GM21576 (cell line): ENCODE results near the gene GALR1.
"Not testable (repeated sequence)": the region's sequence is repeated elsewhere in the genome, so short reads cannot be mapped to it uniquely, and the experiment has no call there.

Experiments
- ATAC-seq: cut with Tn5 transposase; IDR thresholded peaks from one replicate; pipeline ENCODE4 v1.9.1; 2021; ENCODE audit warnings: mild to moderate bottlenecking, moderate library complexity; ENCODE audit not compliant: unreplicated experiment

GALR1 gene

DNA sequence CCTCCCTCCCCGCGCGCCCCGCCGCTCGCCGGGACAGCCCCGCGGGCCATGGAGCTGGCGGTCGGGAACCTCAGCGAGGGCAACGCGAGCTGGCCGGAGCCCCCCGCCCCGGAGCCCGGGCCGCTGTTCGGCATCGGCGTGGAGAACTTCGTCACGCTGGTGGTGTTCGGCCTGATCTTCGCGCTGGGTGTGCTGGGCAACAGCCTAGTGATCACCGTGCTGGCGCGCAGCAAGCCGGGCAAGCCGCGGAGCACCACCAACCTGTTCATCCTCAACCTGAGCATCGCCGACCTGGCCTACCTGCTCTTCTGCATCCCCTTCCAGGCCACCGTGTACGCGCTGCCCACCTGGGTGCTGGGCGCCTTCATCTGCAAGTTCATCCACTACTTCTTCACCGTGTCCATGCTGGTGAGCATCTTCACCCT is 865 bp downstream of the GALR1 start:
- ATAC-seq = no peak

DNA sequence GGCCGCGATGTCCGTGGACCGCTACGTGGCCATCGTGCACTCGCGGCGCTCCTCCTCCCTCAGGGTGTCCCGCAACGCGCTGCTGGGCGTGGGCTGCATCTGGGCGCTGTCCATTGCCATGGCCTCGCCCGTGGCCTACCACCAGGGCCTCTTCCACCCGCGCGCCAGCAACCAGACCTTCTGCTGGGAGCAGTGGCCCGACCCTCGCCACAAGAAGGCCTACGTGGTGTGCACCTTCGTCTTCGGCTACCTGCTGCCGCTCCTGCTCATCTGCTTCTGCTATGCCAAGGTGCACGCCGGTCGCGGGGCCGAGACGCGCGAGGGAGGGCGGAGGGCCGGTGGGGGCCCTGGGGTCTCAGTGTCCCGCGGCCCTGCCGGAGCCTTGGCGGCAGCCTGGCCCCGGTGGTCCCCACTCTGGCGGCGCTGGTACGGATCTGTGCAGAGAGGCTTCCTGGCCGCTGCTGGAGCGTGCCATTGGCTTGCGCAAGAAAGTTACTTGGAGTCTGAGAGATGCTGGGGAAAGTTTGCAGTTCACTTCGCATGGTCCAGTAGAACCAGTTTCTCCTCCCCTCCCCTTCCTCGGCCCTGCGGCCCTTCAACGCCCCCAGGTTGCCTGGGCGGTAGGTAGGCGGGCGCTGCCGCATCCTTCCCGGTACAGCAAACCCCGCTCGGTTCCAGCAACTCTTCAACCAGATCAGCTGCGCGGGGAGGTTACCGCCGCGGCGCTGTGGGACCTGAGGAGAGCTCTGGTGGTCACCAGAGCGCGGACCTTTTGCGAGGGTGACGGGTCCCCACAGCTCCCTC is 1.5 kb downstream of the GALR1 start:
- ATAC-seq = no peak

DNA sequence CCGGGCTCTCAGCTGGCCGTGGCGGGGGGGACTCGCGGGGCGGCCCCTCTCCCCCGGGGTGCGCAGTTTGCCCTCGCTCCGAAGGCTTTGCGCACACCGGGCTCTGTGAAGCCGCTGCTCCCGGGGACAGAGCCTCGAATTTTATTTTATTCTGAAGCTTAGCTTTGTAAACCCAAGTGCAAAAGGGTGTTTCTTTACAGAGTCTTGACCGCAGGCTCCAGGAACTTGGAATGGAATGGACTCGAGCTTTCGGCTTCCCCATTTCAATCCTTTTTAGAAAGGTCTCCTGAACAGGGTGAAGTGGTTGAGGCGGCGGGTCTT is 2.0 kb downstream of the GALR1 start:
- no peak for ATAC-seq

DNA sequence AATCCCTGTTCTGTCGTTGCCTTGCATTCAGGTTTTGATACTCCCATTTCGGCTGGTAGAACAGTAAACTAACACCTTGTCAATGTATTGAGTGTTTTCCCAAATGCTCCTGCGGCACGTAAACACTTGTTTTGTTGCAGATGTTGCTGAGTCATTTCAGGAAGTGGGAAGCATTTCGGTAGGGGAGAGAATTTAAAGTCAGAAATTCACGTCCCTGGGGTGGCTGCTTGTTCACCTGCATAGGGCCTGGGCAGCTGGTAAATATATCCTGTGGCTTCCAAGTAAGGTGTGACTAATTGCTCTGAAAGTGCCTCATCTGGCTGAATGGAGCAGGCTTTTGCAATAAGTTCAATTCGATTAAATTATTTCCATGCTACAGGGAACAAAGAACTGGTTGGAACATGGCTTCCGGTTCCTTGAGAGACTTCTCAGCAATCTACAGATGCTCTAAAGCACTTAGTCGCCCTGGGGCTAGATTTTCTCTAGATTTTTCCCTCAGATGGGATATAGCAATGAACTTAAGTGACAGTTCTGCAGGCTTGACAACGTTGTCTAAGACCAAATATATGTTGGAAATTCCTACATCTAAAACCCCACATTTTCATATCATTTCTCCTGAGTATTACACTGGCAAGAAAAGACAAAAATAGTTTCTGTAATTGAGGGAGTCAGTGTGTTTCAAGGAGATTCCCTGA is 5.2 kb downstream of the GALR1 start:
- no peak for ATAC-seq

DNA sequence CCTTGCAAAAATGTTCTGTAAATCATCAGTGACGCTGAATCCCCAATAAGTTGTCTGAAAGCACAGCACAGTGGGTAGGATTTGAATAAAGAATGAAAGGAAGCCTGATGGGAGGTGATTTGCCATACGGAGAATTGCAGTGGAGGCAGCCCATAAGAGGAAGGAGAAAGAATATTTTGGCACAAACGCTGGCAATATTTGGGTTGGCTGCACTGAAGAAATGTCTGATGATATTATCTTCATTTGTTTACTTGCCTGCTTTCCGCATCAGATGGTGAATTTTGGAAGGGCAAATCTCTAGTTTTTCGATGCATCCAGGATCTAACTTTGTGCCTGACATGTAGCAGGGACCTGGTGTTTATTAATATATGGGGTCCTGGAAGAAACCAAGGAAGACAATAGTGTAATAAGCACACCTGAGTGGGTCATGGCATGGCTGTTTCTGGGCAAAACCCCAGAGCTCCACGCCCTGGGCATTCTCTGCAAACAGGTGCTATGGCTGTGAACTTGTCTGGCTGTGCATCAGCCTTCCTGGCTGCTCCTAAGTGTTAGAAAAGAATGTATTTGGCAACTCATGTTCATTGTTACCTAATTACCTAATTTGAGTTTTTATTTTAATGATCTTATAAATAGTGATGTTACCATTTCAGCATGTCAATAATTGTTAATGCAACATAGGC is 5.9 kb downstream of the GALR1 start:
- ATAC-seq = no peak

DNA sequence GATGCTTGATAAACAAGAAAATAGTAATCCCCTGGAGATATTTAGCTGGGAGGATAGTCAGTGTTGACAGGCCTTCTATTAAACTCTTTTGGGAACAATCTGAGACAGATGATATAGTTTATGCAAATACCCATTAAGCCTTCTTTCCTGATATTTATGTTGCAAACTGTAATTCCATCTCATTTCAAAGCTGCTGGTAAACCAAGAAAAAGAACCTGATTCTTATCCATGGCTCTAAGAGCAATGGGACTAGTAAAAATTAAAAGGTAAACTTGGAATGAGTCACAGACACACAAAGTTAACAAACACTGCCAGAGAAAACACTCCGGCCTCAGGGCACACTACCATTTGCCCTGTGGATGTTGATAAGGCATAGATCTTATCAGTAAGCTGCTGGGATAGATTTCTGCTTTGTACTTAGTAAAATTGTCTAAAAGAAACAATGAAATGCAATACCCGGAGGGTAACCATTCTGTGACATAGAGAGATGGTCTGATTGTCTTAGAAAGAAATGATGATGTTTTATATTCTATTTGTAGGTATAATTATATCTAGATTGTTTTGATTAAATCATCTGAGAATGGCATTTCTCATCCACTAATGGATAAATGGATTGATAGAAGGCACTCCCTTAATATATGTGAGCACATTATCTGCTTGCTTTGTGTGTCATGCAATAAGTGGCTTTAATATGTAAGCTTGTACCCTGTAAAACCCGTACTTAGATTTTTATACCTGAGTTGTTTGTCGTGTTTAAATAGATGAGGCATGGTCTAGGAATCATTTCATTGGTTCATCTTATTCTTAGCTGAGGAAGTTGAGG is 13.2 kb downstream of the GALR1 start:
- ATAC-seq = no peak

DNA sequence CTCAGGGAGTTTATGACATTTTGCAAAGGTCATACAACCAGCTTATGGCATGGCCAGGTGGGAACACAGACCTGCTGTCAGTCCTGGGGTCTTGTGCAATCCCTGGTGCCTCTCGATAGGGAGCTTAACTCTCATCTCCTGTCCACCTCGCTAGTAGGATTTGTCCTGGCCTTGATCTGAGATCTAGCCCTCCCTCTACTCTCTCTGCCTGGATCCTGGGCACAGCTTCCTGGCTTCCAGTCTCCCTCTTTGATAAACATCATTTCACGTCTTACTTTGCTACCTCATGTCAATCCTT is 13.8 kb downstream of the GALR1 start:
- no peak for ATAC-seq

DNA sequence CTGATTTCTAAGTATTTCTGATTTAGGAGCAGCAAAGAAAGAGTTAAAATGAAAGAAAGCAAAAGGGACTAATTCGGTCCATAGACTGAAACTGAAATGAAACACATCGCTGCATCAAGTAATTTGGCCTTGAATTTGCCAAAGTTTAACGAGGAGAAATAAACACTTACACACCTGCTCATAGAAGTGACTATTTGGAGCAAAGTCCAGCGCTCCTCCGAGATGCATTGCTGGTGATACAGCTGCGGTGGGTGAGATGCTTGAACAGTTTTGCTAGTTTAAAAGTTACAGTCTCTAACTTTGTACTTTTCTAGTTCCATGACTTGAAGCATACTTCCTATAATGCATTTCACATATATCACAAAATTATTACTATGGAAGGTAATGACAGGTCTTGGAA is 18.3 kb downstream of the GALR1 start:
- no peak for ATAC-seq

DNA sequence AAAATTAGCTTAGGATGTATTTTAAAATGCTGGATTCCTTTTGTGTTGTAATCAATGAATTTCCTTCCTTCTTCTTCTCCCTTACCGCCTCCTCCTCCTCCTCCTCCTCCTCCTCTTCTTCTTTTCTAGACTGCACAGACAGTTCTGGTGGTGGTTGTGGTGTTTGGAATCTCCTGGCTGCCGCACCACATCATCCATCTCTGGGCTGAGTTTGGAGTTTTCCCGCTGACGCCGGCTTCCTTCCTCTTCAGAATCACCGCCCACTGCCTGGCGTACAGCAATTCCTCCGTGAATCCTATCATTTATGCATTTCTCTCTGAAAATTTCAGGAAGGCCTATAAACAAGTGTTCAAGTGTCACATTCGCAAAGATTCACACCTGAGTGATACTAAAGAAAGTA is 18.8 kb downstream of the GALR1 start:
- no peak for ATAC-seq

DNA sequence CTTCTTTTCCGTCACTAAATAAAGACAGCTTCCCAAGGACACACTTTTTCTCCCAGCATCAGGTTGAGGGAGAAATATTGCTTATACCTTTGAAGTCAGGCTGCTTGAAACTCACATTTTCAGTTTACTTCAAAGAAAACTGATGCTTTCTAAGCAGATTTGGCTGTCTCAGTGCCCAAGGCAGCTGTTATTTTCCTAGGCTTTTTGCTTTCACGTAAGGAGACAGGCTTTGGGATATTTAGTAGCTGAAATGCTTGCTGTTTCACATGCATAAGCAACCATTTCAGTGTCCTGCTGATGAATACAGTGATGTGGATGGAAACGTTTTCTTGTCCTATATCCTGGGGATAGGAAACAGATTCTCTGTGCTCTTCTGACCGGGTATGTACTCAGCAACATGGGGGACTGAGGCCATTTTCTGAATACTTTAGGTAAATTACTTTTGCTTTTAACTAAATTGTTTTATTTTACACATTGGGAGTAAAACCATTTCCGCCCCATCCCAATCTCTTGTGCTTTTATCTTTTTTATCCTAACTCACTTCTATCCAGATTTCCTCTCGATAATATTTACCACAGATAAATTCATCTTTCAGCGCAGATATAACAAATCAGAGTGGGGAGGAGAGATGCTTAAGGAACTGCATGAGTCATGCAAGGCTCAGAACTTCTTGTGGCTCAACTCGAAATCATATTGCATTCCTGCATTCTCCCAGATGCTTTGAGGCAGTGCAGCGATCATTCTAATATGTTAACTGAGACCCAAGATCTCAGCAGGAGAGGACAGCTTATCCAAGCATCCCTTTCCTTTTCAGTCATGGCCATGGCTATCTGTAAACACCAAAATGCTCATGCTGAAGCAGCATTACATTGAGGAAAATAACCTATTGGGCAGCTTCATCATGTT is 22.2 kb downstream of the GALR1 start:
- ATAC-seq = no peak

DNA sequence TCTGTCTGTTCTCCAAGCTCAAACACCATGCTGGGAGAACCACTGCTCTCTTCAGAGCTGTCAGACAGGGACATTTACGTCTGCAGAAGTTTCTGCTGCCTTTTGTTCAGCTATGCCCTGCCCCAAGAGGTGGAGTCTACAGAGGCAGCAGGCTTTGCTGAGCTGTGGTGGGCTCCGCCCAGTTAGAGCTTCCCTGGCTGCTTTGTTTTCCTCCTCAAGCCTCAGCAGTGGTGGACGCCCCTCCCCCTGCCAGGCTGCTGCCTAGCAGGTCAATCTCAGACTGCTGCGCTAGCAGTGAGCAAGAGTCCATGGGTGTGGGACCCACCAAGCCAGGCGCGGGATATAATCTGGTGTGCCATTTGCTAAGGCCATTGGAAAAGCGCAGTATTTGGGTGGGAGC is 41.2 kb downstream of the GALR1 start:
- not testable (repeated sequence) for ATAC-seq

DNA sequence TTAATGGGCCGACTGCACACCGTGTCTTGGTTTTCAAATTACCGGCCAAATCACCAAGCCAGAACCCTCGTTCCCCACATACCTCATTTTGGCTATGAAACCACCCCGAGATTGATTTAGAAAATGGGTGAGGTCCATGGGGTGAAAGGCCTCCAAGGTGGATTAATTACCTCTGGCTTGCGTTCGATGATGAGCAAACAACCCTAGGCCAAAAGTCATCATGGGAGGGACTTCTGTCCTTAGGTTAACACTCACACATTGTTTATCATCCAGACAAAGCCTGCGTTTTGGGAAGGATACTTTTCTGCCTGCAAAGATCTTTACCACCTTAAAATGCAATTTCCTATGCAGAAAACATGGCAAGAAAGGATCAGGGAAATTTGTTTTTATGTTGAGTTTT is 48.5 kb downstream of the GALR1 start:
- no peak for ATAC-seq

DNA sequence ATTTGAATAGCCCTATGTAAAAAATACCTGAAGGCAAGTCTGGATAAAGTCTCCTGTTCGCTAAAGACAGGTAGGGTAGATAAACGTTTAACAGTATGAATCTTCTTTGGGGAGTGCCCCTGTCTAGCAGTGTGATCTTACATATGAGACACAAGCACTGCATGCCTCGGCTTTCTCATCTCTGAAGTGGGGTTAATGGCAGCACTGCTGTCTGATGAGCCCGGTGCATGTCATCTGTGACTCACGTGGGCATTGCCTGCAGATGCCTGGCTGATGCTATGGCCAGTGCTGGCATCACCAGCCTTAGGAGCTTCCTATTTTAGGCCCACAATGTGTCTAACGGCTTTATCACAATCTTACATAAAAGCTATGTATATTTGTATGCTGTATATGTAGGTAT is 50.1 kb downstream of the GALR1 start:
- ATAC-seq = no peak

DNA sequence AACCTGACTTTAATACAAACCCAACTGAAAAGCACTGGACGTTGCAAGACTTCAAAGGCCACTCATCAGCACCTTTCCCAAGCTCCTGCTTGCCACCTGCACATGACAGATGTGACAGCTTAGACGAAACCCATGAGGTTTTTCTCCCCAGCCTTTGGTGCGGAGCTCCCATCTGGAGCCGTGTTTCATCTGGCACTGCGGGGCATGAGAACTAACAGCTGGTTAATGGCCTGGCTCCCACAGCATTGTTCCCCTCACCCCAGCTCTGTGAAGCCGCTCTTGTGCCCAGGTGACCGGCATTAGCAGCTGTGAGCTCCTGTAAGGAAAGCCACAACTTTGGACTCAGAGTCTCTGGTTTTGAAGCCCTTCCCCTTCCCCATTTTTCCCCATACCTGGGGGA is 50.9 kb downstream of the GALR1 start:
- ATAC-seq = no peak

DNA sequence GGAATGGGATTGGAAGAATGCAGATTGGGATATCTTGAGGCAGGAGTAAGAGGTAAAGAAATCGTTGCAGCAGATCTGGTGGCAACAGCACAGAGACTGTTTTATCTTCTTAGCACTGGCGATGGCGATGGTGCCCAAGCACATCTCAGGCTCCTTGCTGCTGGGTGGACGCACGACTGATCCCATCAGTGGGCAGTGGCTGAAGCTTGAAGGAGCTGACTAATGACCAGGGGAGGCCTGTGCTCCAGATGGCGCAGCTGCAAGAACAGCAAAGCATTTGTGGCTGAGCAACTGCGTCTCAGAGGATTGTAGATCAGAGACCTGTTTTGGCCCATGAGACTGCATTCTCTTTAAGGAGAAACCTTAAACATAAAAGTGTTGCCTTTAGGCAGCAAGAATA is 54.6 kb downstream of the GALR1 start:
- ATAC-seq = no peak

DNA sequence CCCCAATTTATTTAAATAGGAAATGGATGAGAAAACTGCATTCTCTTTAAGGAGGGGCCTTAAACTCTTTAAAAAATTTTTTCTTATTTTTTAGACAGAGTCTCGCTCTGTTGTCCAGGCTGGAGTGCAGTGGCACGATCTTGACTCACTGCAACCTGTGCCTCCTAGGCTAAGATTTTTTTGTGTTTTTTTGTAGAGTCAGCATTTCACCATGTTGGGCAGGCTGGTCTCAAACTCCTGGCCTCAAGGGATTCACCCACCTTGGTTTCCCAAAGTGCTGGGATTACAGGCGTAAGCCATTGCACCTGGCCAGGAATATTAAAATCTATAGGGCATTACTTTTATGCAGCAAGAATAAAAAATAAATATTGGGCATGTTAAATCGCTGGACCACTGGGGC is 56.0 kb downstream of the GALR1 start:
- ATAC-seq = no peak

DNA sequence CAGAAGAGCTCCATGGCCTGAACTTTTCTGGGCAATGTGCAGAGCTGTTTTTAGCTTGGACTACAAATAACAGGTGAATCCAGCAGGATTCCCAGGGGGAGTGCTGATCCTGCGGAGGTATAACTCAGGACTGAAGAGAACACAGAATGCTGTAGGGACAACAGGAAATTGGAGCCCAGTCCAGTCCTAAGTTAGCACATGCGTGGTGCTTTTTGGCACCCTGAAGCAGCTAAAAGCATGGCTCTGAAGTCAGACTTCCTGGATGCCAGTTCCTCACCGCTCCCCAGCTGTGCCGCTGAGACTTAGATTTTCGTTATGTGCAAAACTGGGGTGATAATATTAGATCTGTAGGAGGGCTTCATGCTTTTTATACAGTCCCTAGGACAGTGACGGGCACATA is 58.6 kb downstream of the GALR1 start:
- no peak for ATAC-seq

DNA sequence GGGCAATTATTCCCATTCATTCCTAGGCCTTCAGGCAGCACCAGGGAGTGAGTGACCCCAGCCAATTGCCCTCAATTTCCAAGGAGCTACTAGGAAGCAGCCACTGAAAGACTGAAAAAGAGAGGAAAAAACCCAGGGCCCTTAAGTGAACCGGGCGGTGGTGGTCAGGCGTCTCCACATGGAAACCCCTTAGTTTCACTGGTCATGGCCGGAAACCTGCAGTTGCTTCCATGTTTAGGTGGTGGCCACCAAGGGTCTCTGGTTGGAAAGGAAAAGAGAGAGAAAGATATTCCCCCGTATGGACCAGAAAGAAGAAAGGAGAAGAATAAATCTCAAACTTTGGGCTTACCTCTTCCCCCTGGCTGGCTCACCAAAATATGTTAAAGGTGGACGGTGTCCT is 64.9 kb downstream of the GALR1 start:
- ATAC-seq = no peak

DNA sequence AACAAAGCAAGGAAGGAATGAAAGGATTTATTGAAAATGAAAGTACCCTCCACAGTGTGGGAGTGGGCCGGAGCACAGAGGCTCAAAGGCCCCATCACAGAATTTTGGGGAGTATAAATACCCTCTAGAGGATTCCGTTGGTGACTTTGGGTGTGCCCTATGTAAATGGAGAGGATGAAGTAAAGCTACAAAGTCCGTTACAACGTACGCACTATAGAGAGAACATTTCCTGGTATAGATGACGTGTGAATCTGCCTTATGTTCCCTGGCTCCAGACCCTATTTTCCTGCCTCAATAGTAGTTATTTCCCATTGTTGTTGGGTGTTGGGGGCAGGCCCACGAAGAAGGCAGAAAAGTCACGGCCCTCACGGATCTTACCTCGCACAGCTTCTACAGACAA is 65.3 kb downstream of the GALR1 start:
- no peak for ATAC-seq

DNA sequence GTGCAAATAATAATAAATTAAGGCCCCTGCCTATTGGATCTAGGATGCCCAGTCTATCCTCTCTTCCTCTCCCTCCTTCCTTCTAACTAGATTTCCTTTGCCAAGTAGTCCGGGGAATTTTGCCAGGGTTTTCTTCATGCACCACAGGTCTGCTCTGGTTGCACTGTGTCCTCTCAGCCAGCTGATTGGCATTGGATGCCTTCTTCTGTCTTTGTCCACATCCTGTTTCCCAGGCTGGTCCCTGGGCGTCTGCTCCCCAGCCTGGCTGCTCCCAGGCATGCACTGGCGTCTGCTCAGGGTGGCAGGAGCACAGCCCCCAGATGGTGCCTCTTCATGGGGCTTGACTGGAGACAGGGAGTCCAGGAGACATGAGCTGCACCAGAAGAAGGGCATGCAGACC is 66.4 kb downstream of the GALR1 start:
- ATAC-seq = no peak

DNA sequence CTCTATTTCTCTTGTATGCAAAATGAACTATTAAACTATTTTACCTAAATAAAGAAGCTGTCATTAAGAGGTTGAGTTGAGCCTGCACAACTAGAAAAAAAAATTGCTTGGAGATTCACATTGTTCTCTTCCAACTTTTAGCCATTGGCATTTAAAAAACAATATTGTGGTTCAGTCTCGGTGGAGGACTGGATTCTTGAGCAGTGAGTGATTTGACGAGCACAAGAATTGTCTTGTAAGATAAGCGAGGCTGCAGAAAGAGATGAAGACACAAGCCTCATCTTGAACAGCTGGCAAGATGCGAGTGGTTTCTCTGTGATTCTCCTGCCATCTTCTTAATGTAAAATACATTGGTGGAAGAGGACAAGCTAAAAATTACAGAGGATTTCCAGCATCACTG is 67.0 kb downstream of the GALR1 start:
- ATAC-seq = no peak
